HepG2 (cell line): ENCODE measurements around the gene ST8SIA6. TPM values are rescaled to one million over a fixed set of nuclear protein-coding genes. Genes with fewer than 3 reads are reported as not detected.

ENCODE experiments used
- ATAC-seq: fragments of 200-7000 bp; cut with Tn5 transposase; 3 replicates; pipeline ENCODE4 v1.9.1; 2020; ENCODE audit warnings: mild to moderate bottlenecking, moderate library complexity
- BruUV-seq: library from RNA; stranded (reverse); fragments of 400-500 nt; replicated peaks from 2 replicates; lab custom pipeline; 2021; lab: Mats Ljungman, UMichigan
- CTCF ChIA-PET: fragments of 300-600 bp; formaldehyde crosslinking; extraction: SDS; loops from one replicate; lab custom pipeline; 2021; ENCODE audit warnings: low total read pairs, inconsistent platforms, low intra/inter-chr PET ratio; lab: Yijun Ruan, JAX
- POLR2A ChIA-PET: fragments of 350-600 bp; sonication (Branson Sonifier 250); formaldehyde crosslinking; loops from one replicate; lab custom pipeline; 2020; ENCODE audit warnings: antibody characterized with exemption, inconsistent platforms; lab: Yijun Ruan, JAX
- DNase-seq: peaks from one replicate; pipeline ENCODE4 v3.0.0-alpha.2; 2015; ENCODE audit warnings: low spot score
- FAIRE-seq: peaks from 3 replicates; lab custom pipeline; 2011; peaks lifted over from hg19 to GRCh38; lab: Jason Lieb, UNC
- H2AFZ ChIP-seq: one replicate; pipeline ENCODE4 v1.6.1; 2011; ENCODE audit warnings: low read length, inconsistent platforms
- H3K27ac ChIP-seq: fragments of 300-600 bp; 3 replicates; pipeline ENCODE4 v1.8.0; 2011; ENCODE audit warnings: mixed run types, mild to moderate bottlenecking, mixed read lengths, low read length, inconsistent platforms; ENCODE audit not compliant: insufficient read depth; ENCODE audit errors: extremely low read length
- H3K27me3 ChIP-seq, 2 experiments: fragments of 200-600 bp in 1 of 2; 2 replicates in 1 of 2; 3 replicates in 1 of 2; pipeline versions ENCODE4 v1.6.0 to v1.8.0; 2011; ENCODE audit warnings: low read length in 2 of 2, mild to moderate bottlenecking in 2 of 2, moderate library complexity in 2 of 2, inconsistent platforms in 1 of 2; ENCODE audit not compliant: insufficient read depth in 2 of 2, control insufficient read depth in 1 of 2
- H3K36me3 ChIP-seq, 2 experiments: fragments of 200-600 bp in 1 of 2; replicated peaks in 1 of 2; 2 replicates in 1 of 2; 3 replicates in 1 of 2; pipeline versions ENCODE4 v1.5.1 to v1.8.0; 2011; ENCODE audit warnings: low read length in 2 of 2, inconsistent platforms in 1 of 2; ENCODE audit not compliant: insufficient read depth in 2 of 2, control insufficient read depth in 1 of 2
- H3K4me1 ChIP-seq: 2 replicates; pipeline ENCODE4 v1.5.1; 2012; ENCODE audit warnings: low read length, inconsistent platforms; ENCODE audit not compliant: insufficient read depth
- H3K4me2 ChIP-seq: 2 replicates; pipeline ENCODE4 v1.6.0; 2011; ENCODE audit warnings: low read depth, low read length, inconsistent platforms
- H3K4me3 ChIP-seq, 3 experiments: fragments of 200-600 bp in 1 of 3; sonication (generic), shearing (Covaris generic) in 1 of 3; replicated peaks in 1 of 3; 2 replicates each; pipeline ENCODE4 v1.5.1; 2011 to 2016; ENCODE audit warnings: low read length in 3 of 3, inconsistent platforms in 2 of 3, low read depth in 2 of 3, mild to moderate bottlenecking in 2 of 3, control low read depth in 1 of 3, mixed read lengths in 1 of 3; ENCODE audit not compliant: insufficient read depth in 1 of 3
- H3K79me2 ChIP-seq: one replicate; pipeline ENCODE4 v1.6.1; 2011; ENCODE audit warnings: low read length, inconsistent platforms; ENCODE audit not compliant: insufficient read depth
- H3K9ac ChIP-seq: 2 replicates; pipeline ENCODE4 v1.6.0; 2011; ENCODE audit warnings: mild to moderate bottlenecking, low read depth, low read length, inconsistent platforms; ENCODE audit not compliant: insufficient read depth
- H3K9me3 ChIP-seq: 2 replicates; pipeline ENCODE4 v1.5.1; 2012; ENCODE audit warnings: mild to moderate bottlenecking, low read length
- H4K20me1 ChIP-seq: 2 replicates; pipeline ENCODE4 v1.6.0; 2011; ENCODE audit warnings: inconsistent platforms, mild to moderate bottlenecking, low read length, moderate library complexity; ENCODE audit not compliant: insufficient read depth
- BRF2 ChIP-seq: sonication (generic); formaldehyde crosslinking; IDR thresholded peaks from 2 replicates; pipeline ENCODE4 v1.8.1; 2022; ENCODE audit warnings: mild to moderate bottlenecking, missing genetic modification reagents
- CBFB ChIP-seq: sonication (generic); formaldehyde crosslinking; IDR thresholded peaks from 2 replicates; pipeline ENCODE4 v1.4.0; 2020; ENCODE audit warnings: missing genetic modification reagents
- GATA4 ChIP-seq: sonication (generic); IDR thresholded peaks from 2 replicates; pipeline ENCODE4 v1.6.1; 2016; ENCODE audit warnings: antibody characterized with exemption, low read depth, borderline replicate concordance
- HOXD1 ChIP-seq: sonication (generic); formaldehyde crosslinking; IDR thresholded peaks from 2 replicates; pipeline ENCODE4 v1.5.0; 2020; ENCODE audit warnings: missing genetic modification reagents
- IKZF1 ChIP-seq: fragments of 450-650 bp; IDR thresholded peaks from 2 replicates; pipeline ENCODE4 v1.7.1; 2016
- MED13 ChIP-seq: sonication (generic); formaldehyde crosslinking; IDR thresholded peaks from 2 replicates; pipeline ENCODE4 v1.5.0; 2020; ENCODE audit warnings: missing genetic modification reagents
- MED8 ChIP-seq: sonication (generic); formaldehyde crosslinking; IDR thresholded peaks from 2 replicates; pipeline ENCODE4 v1.8.1; 2023; ENCODE audit warnings: mild to moderate bottlenecking, missing genetic modification reagents; ENCODE audit not compliant: insufficient replicate concordance
- MTERF4 ChIP-seq: sonication (generic); formaldehyde crosslinking; IDR thresholded peaks from 2 replicates; pipeline ENCODE4 v1.8.0; 2023; ENCODE audit warnings: mild to moderate bottlenecking, missing genetic modification reagents
- NAIF1 ChIP-seq: sonication (generic); formaldehyde crosslinking; IDR thresholded peaks from 2 replicates; pipeline ENCODE4 v1.5.0; 2020; ENCODE audit warnings: mild to moderate bottlenecking, missing genetic modification reagents, borderline replicate concordance
- NFKBIZ ChIP-seq: IDR thresholded peaks from 2 replicates; pipeline ENCODE4 v1.6.1; 2018; ENCODE audit warnings: missing genetic modification reagents, missing compliant biosample characterization
- NR3C1 ChIP-seq: sonication (generic); formaldehyde crosslinking; IDR thresholded peaks from 2 replicates; pipeline ENCODE4 v1.4.0; 2020; ENCODE audit warnings: missing genetic modification reagents
- ZBTB2 ChIP-seq: sonication (generic); formaldehyde crosslinking; IDR thresholded peaks from 2 replicates; pipeline ENCODE4 v1.8.0; 2022; ENCODE audit warnings: low read depth, missing genetic modification reagents
- ZNF343 ChIP-seq: sonication (generic); formaldehyde crosslinking; IDR thresholded peaks from 2 replicates; pipeline ENCODE4 v1.4.0; 2020; ENCODE audit warnings: mild to moderate bottlenecking, missing genetic modification reagents
- ZNF501 ChIP-seq: sonication (generic); formaldehyde crosslinking; IDR thresholded peaks from 2 replicates; pipeline ENCODE4 v1.5.1; 2020; ENCODE audit warnings: mild to moderate bottlenecking, moderate library complexity, missing genetic modification reagents
- ZNF652 ChIP-seq: IDR thresholded peaks from 2 replicates; pipeline ENCODE4 v1.6.1; 2016; ENCODE audit warnings: low read depth, borderline replicate concordance
- ZNF772 ChIP-seq: sonication (generic); formaldehyde crosslinking; IDR thresholded peaks from 2 replicates; pipeline ENCODE4 v1.5.0; 2020; ENCODE audit warnings: mild to moderate bottlenecking, missing genetic modification reagents
- ZNF773 ChIP-seq: sonication (generic); formaldehyde crosslinking; IDR thresholded peaks from 2 replicates; pipeline ENCODE4 v1.4.0; 2020; ENCODE audit warnings: missing genetic modification reagents, borderline replicate concordance
- ZNF792 ChIP-seq: IDR thresholded peaks from 2 replicates; pipeline ENCODE4 v1.6.1; 2016
- ZNF83 ChIP-seq: sonication (generic); formaldehyde crosslinking; IDR thresholded peaks from 2 replicates; pipeline ENCODE4 v1.4.0; 2020; ENCODE audit warnings: missing genetic modification reagents, mild to moderate bottlenecking, borderline replicate concordance
- ZNF841 ChIP-seq: sonication (generic); formaldehyde crosslinking; IDR thresholded peaks from 2 replicates; pipeline ENCODE4 v1.8.1; 2023; ENCODE audit warnings: missing genetic modification reagents, borderline replicate concordance
- WGBS: methylation state at CpG from one replicate; pipeline ENCODE4 v1.1.6; 2017; ENCODE audit warnings: low lambda C conversion rate; 5-methylcytosine and 5-hydroxymethylcytosine counted together
- in situ Hi-C: cut with HindIII; loops from 2 replicates; pipeline ENCODE4 v1.10.0; 2017; ENCODE audit warnings: low pct_unique_long_range_greater_than_20kb; ENCODE audit not compliant: extremely low pct_ligation_motif_present
- intact Hi-C: fragments of 100-400 bp; cut with micrococcal nuclease; formaldehyde crosslinking; loops from one replicate; pipeline ENCODE4 v1.10.0; 2022; ENCODE audit not compliant: unreplicated experiment
- polyA plus RNA-seq, 8 experiments: library from polyadenylated mRNA; depleted of rRNA in 3 of 8; stranded (reverse) in 7 of 8; unstranded in 1 of 8; fragments of >200 nt; fragmentation: Illumina TruSeq in 4 of 8; extraction: Trizol in 4 of 8; gene quantifications; 2 replicates each; pipeline versions ENCODE4 v1.2.1 to v1.2.3, GENCODE V29; 2011 to 2016; ENCODE audit warnings: low read depth in 4 of 8, missing spikeins in 1 of 8, mixed read lengths in 1 of 8; ENCODE audit not compliant: insufficient read depth in 1 of 8
- total RNA-seq, 5 experiments: library from RNA; depleted of rRNA; stranded (reverse); fragments of >200 nt; fragmentation: Illumina TruSeq; extraction: Trizol; gene quantifications; 2 replicates each; pipeline ENCODE4 v1.2.3, GENCODE V29; 2016; ENCODE audit warnings: low read depth in 1 of 5

Gene ST8SIA6
- total and polyA plus RNA-seq, 2 of the 13 experiments (the other 11 are each of a cell fraction or from before 2014, with no cell fraction given) = not detected

DNA sequence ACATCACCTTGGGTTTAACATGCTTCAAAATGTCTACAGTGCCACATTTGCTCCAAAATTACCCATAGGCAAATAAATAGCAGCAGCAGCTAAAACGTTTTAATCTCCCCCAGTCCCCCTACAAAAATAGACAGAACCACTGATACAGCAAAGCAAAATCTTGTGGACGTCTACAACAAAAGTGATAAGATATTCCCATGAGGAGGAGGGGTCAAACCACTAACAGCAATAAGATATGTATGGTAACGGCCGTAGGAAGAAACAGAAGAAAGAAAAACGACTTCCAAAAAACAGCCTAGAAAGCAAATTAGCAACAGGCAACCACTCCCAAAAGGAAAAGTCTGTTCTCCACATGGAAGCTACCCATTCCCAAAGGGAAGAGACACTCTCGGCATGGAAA, 34.5 kb upstream of the ST8SIA6 start:
- FAIRE-seq = no peak
- H3K9me3 ChIP-seq = no peaks in the 10 kb centered on the region
- DNase-seq = no peak
- no peak for TF ChIP-seq ZNF772 (CRISPR knock-in tag)
- no peak for TF ChIP-seq ZNF501 (CRISPR knock-in tag)
- TF ChIP-seq CBFB (CRISPR knock-in tag) = no peak
- no peak for TF ChIP-seq ZNF792
- no peak for TF ChIP-seq MTERF4 (CRISPR knock-in tag)
- no peak for TF ChIP-seq ZNF841 (CRISPR knock-in tag)
- no peak for TF ChIP-seq MED13 (CRISPR knock-in tag)
- TF ChIP-seq HOXD1 (CRISPR knock-in tag) = no peak
- TF ChIP-seq ZNF652 (CRISPR knock-in tag) = no peak
- TF ChIP-seq BRF2 (CRISPR knock-in tag) = no peak
- no peak for TF ChIP-seq NAIF1 (CRISPR knock-in tag)
- TF ChIP-seq ZNF773 (CRISPR knock-in tag) = no peak
- TF ChIP-seq NFKBIZ (CRISPR knock-in tag) = no peak
- TF ChIP-seq ZNF83 (CRISPR knock-in tag) = no peak
- TF ChIP-seq GATA4 = no peak
- TF ChIP-seq IKZF1 = no peak
- no peak for TF ChIP-seq ZBTB2
- no peak for TF ChIP-seq MED8 (CRISPR knock-in tag)
- no peak for TF ChIP-seq ZNF343
- TF ChIP-seq NR3C1 = no peak
- TF ChIP-seq, all 625 proteins: peak for 0
- POLR2A ChIA-PET = no interaction called here
- no TSS peak for BruUV-seq
- no peaks in the 10 kb centered on the region for H3K79me2 ChIP-seq
- no peak overlapping the region for H2AFZ ChIP-seq
- no peak overlapping the region for H3K4me2 ChIP-seq
- H3K9ac ChIP-seq = no peak overlapping the region
- CTCF ChIA-PET = no interaction called here
- H3K27me3 ChIP-seq = 0 out of 5 replicates have a peak, but pooled peaks cover 0 to 3% of the 10 kb centered on the region in 2 experiments
- no peak for ATAC-seq
- no peaks in the 10 kb centered on the region for H3K36me3 ChIP-seq
- no peak overlapping the region for H3K4me3 ChIP-seq
- H4K20me1 ChIP-seq = no peaks in the 10 kb centered on the region
- WGBS = 6% methylated on average over 6 of the region's 6 CpGs
- H3K4me1 ChIP-seq = no peaks in the 10 kb centered on the region
- intact Hi-C loops (no loop called here), in situ Hi-C loops (no loop called here)
- no peak overlapping the region for H3K27ac ChIP-seq
